MM.1S (cell line): Measurements from ENCODE around the gene BCL2L2.

ENCODE experiments used
- DNase-seq: peaks from one replicate; pipeline ENCODE4 v3.0.0-alpha.2; 2015
- H2AFZ ChIP-seq: fragments of 300-600 bp; sonication (generic); 2 replicates; pipeline ENCODE4 v1.6.0; 2016; ENCODE audit warnings: antibody characterized with exemption, low read length
- H3F3A ChIP-seq: fragments of 300-600 bp; sonication (generic); 2 replicates; pipeline ENCODE4 v1.6.1; 2016; ENCODE audit warnings: mild to moderate bottlenecking, antibody characterized with exemption, low read length, moderate library complexity, mixed read lengths; ENCODE audit not compliant: insufficient read depth
- H3K27ac ChIP-seq: fragments of 300-600 bp; sonication (generic); 2 replicates; pipeline ENCODE4 v1.5.1; 2016; ENCODE audit warnings: mild to moderate bottlenecking, low read length
- H3K27me3 ChIP-seq: fragments of 300-600 bp; sonication (generic); replicated peaks from 2 replicates; pipeline ENCODE4 v1.6.0; 2016; ENCODE audit warnings: low read length; ENCODE audit not compliant: insufficient read depth
- H3K36me3 ChIP-seq: fragments of 300-600 bp; sonication (generic); replicated peaks from 2 replicates; pipeline ENCODE4 v1.6.1; 2016; ENCODE audit warnings: mild to moderate bottlenecking, low read length, mixed read lengths; ENCODE audit not compliant: insufficient read depth
- H3K4me1 ChIP-seq: fragments of 300-600 bp; sonication (generic); 2 replicates; pipeline ENCODE4 v1.6.1; 2016; ENCODE audit warnings: low read length, mixed read lengths
- H3K4me2 ChIP-seq: fragments of 300-600 bp; sonication (generic); 2 replicates; pipeline ENCODE4 v1.6.0; 2016; ENCODE audit warnings: low read depth, low read length
- H3K4me3 ChIP-seq: fragments of 300-600 bp; sonication (generic); 2 replicates; pipeline ENCODE4 v1.5.1; 2016; ENCODE audit warnings: low read length, mixed read lengths
- H3K79me2 ChIP-seq: fragments of 300-600 bp; sonication (generic); 2 replicates; pipeline ENCODE4 v1.6.1; 2016; ENCODE audit warnings: mixed run types, low read length, mixed read lengths
- H3K9ac ChIP-seq: fragments of 300-600 bp; sonication (generic); 2 replicates; pipeline ENCODE4 v1.6.1; 2016; ENCODE audit warnings: low read length, mixed read lengths
- H3K9me2 ChIP-seq: fragments of 300-600 bp; sonication (generic); replicated peaks from 2 replicates; pipeline ENCODE4 v1.6.1; 2016; ENCODE audit warnings: mild to moderate bottlenecking, low read length, mixed read lengths; ENCODE audit not compliant: insufficient read depth
- H3K9me3 ChIP-seq: fragments of 300-600 bp; sonication (generic); replicated peaks from 2 replicates; pipeline ENCODE4 v1.6.1; 2016; ENCODE audit warnings: mild to moderate bottlenecking, low read length, mixed read lengths; ENCODE audit not compliant: insufficient read depth
- H4K20me1 ChIP-seq: fragments of 300-600 bp; sonication (generic); 2 replicates; pipeline ENCODE4 v1.6.1; 2016; ENCODE audit warnings: mild to moderate bottlenecking, low read length, moderate library complexity, mixed read lengths; ENCODE audit not compliant: insufficient read depth
- EZH2 ChIP-seq: fragments of 300-600 bp; sonication (generic); optimal IDR thresholded peaks from 2 replicates; pipeline ENCODE3; 2017; ENCODE audit warnings: low read depth, mild to moderate bottlenecking, antibody characterized with exemption, low read length, mixed read lengths
- EZH2phosphoT487 ChIP-seq: fragments of 300-600 bp; sonication (generic); IDR thresholded peaks from 2 replicates; pipeline ENCODE4 v1.6.1; 2018; ENCODE audit warnings: antibody characterized with exemption, low read length
- TF ChIP-seq, protein P1 (sequence below): fragments of 300-600 bp; sonication (generic); IDR thresholded peaks from 2 replicates; pipeline ENCODE4 v1.5.1; 2016; ENCODE audit warnings: antibody characterized with exemption, low read length, mixed read lengths

Gene BCL2L2

GRCh38 chr14:23301288-23301968 lies 5.2 kb upstream of the BCL2L2 start:
- Histone ChIP-seq H2AFZ (peak overlapping the region; percentile 65; the same call in 1 of the 2 replicates), H4K20me1 (no peaks in the 10 kb centered on the region), H3K4me3 (peak overlapping the region; percentile 76), H3K27ac (peak overlapping the region; percentile 91), H3K79me2 (peaks cover 5% of the 10 kb centered on the region; the same call in 1 of the 2 replicates), H3K4me1 (no peaks in the 10 kb centered on the region), H3K36me3 (no peaks in the 10 kb centered on the region), H3K9ac (peak overlapping the region; percentile 91), H3K27me3 (no peaks in the 10 kb centered on the region), H3K9me2 (no peaks in the 10 kb centered on the region), H3F3A (peaks cover 8% of the 10 kb centered on the region), H3K4me2 (peak overlapping the region; percentile 87), H3K9me3 (no peaks in the 10 kb centered on the region)
- TF ChIP-seq, protein P1, sequence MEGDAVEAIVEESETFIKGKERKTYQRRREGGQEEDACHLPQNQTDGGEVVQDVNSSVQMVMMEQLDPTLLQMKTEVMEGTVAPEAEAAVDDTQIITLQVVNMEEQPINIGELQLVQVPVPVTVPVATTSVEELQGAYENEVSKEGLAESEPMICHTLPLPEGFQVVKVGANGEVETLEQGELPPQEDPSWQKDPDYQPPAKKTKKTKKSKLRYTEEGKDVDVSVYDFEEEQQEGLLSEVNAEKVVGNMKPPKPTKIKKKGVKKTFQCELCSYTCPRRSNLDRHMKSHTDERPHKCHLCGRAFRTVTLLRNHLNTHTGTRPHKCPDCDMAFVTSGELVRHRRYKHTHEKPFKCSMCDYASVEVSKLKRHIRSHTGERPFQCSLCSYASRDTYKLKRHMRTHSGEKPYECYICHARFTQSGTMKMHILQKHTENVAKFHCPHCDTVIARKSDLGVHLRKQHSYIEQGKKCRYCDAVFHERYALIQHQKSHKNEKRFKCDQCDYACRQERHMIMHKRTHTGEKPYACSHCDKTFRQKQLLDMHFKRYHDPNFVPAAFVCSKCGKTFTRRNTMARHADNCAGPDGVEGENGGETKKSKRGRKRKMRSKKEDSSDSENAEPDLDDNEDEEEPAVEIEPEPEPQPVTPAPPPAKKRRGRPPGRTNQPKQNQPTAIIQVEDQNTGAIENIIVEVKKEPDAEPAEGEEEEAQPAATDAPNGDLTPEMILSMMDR, result peak; percentile 45
- no peak for TF ChIP-seq EZH2
- peak; percentile 94 for DNase-seq

DNA sequence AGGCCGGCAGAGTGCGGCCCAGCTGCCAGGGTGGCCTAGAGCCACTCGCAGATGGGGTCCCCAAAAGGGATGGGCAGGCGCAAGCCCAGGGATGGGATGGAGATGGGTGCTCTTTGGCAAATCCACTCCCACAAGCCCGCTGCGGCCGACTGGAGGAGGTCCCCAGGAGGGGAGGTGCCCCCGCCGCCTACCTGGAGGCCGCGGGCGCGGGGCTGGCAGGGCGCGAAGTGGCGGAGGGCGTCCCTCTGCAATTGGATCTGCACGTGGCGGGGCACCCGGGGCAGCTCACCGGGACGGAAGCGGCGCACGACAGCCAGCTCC lies 4.7 kb upstream of the BCL2L2 start:
- no peaks in the 10 kb centered on the region for H4K20me1 ChIP-seq
- no peaks in the 10 kb centered on the region for H3K9me2 ChIP-seq
- H3F3A ChIP-seq, result peaks cover 8% of the 10 kb centered on the region
- DNase-seq, result no peak
- peak overlapping the region; percentile 91 for H3K9ac ChIP-seq
- peak overlapping the region; percentile 91 for H3K27ac ChIP-seq
- H2AFZ ChIP-seq, result peak overlapping the region; percentile 65
- TF ChIP-seq EZH2phosphoT487 (no peak), EZH2 (no peak)
- TF ChIP-seq, protein P1, result no peak
- no peaks in the 10 kb centered on the region for H3K36me3 ChIP-seq
- peak overlapping the region; percentile 76 for H3K4me3 ChIP-seq
- H3K4me1 ChIP-seq, result no peaks in the 10 kb centered on the region
- H3K9me3 ChIP-seq, result no peaks in the 10 kb centered on the region
- H3K27me3 ChIP-seq, result no peaks in the 10 kb centered on the region
- H3K79me2 ChIP-seq, result peaks cover 5% of the 10 kb centered on the region; the same call in 1 of the 2 replicates
- H3K4me2 ChIP-seq, result peak overlapping the region; percentile 87

DNA sequence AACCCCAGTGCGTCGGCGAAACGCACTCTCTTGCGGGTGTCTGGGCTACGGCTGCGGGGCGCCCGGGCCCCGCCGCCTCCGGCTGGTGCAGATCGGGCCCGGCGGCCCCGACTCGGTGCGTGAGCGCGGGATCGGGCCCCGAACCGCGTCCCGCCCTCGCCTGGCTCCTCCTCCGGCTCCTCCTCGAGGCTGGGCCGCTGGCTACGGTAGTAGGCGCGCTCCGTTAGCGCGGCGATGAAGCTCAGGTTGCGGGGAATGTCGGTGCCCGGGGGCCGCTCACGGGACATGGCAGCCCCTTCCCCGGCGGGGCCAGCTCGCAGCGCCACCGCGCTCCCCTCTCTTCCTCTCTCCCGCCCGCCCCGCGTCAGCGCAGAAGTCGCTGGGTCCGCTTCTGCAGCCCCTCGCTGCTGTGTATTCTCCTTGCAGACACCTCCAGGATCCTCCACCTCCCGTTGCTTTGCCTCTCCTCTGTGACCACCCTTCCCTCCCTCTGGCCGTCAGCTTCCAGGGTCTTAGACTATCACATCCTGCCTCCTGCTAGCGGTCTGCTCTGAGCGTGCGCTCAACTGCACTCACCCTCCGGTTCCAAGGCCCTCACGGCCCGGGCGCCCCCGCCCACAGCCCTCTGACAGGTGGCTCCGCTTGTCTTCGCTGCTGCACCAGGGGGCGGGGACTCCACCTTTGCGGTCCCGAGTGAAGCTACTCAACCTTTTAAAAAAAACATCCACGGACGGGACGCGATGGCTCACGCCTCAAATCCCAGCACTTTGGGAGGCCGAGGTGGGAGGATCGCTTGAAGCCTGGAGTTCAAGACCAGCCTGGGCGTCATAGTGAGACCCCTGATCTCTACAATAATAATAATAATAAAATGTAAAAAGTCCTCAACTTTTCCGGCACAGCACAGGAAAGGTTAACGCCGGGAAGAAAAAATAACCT lies 4.1 kb upstream of the BCL2L2 start, which contains the start of gene PPP1R3E:
Gene PPP1R3E, minus strand, starts transcription at position 570 of the 936 bp plus-strand sequence. Its CDS starts 283 bp downstream, at position 287.
- Histone ChIP-seq H3K4me3 (peak within 1 kb of the TSS; percentile 76), H3K27ac (peak within 1 kb of the TSS; percentile 91), H3K79me2 (peaks cover 5% of the 10 kb centered on the region; the same call in 1 of the 2 replicates), H3K4me1 (no peaks in the 10 kb centered on the region), H4K20me1 (no peaks in the 10 kb centered on the region), H3K4me2 (peak within 1 kb of the TSS; percentile 87), H3K36me3 (no peaks in the 10 kb centered on the region), H3K9me3 (no peaks in the 10 kb centered on the region), H3K27me3 (no peaks in the 10 kb centered on the region), H2AFZ (peak within 1 kb of the TSS; percentile 65), H3K9ac (peak within 1 kb of the TSS; percentile 91), H3K9me2 (no peaks in the 10 kb centered on the region), H3F3A (peaks cover 8% of the 10 kb centered on the region)
- TF ChIP-seq EZH2phosphoT487, result no peak
- TF ChIP-seq, protein P1, result no peak
- peak; percentile 84 for DNase-seq
